H9 (cell line): ENCODE measurements around the gene COL23A1. TPM values are rescaled to one million over a fixed set of nuclear protein-coding genes. Genes with fewer than 3 reads are reported as not detected.

Source experiments
- DNase-seq: peaks from one replicate; pipeline ENCODE4 v3.0.0-alpha.2; 2017
- H2AFZ ChIP-seq: one replicate; pipeline ENCODE4 v1.6.1; 2013; ENCODE audit warnings: mild to moderate bottlenecking, low read length, control low read depth, moderate library complexity
- H2AK5ac ChIP-seq: 2 replicates; pipeline ENCODE4 v1.6.1; 2013; ENCODE audit warnings: low read length, control low read depth, mixed read lengths; ENCODE audit not compliant: insufficient read length
- H2BK120ac ChIP-seq: one replicate; pipeline ENCODE4 v1.6.1; 2013; ENCODE audit warnings: low read depth, mild to moderate bottlenecking, low read length, control low read depth, inconsistent platforms; ENCODE audit not compliant: poor library complexity, severe bottlenecking
- H2BK12ac ChIP-seq: 2 replicates; pipeline ENCODE4 v1.6.1; 2013; ENCODE audit warnings: low read length, control low read depth, mixed read lengths, low read depth; ENCODE audit not compliant: insufficient read length
- H2BK15ac ChIP-seq: 2 replicates; pipeline ENCODE4 v1.6.1; 2013; ENCODE audit warnings: low read depth, low read length, control low read depth
- H2BK20ac ChIP-seq: one replicate; pipeline ENCODE4 v1.6.1; 2013; ENCODE audit warnings: low read depth, mild to moderate bottlenecking, low read length, control low read depth, inconsistent platforms; ENCODE audit not compliant: poor library complexity, severe bottlenecking
- H2BK5ac ChIP-seq: 2 replicates; pipeline ENCODE4 v1.6.1; 2013; ENCODE audit warnings: low read length, control low read depth, mixed read lengths; ENCODE audit not compliant: insufficient read length
- H3K14ac ChIP-seq: 2 replicates; pipeline ENCODE4 v1.6.1; 2013; ENCODE audit warnings: low read length, control low read depth; ENCODE audit not compliant: insufficient read depth
- H3K18ac ChIP-seq: 2 replicates; pipeline ENCODE4 v1.6.1; 2013; ENCODE audit warnings: low read depth, mild to moderate bottlenecking, mixed read lengths, low read length, control low read depth; ENCODE audit not compliant: insufficient read length
- H3K23ac ChIP-seq: 2 replicates; pipeline ENCODE4 v1.6.1; 2013; ENCODE audit warnings: low read length, control low read depth, mixed read lengths, low read depth; ENCODE audit not compliant: insufficient read length
- H3K23me2 ChIP-seq: 2 replicates; pipeline ENCODE4 v1.6.1; 2013; ENCODE audit warnings: low read depth, mild to moderate bottlenecking, mixed read lengths, low read length, control low read depth; ENCODE audit not compliant: insufficient read length, poor library complexity, severe bottlenecking
- H3K27ac ChIP-seq: 2 replicates; pipeline ENCODE4 v1.5.1; 2013; ENCODE audit warnings: low read length, control low read depth, mixed read lengths, low read depth; ENCODE audit not compliant: insufficient read length
- H3K27me3 ChIP-seq: 2 replicates; pipeline ENCODE4 v1.6.1; 2013; ENCODE audit warnings: low read length, control low read depth, inconsistent platforms; ENCODE audit not compliant: insufficient read depth
- H3K4ac ChIP-seq: 2 replicates; pipeline ENCODE4 v1.6.1; 2013; ENCODE audit warnings: low read depth, mild to moderate bottlenecking, control low read depth, inconsistent platforms, low read length, moderate library complexity
- H3K4me1 ChIP-seq: 2 replicates; pipeline ENCODE4 v1.6.1; 2013; ENCODE audit warnings: low read length, control low read depth, inconsistent platforms; ENCODE audit not compliant: insufficient read depth
- H3K4me2 ChIP-seq: 2 replicates; pipeline ENCODE4 v1.6.1; 2013; ENCODE audit warnings: low read length, control low read depth, mixed read lengths; ENCODE audit not compliant: insufficient read length, insufficient read depth
- H3K56ac ChIP-seq: 2 replicates; pipeline ENCODE4 v1.6.1; 2013; ENCODE audit warnings: low read depth, mild to moderate bottlenecking, mixed read lengths, low read length, control low read depth; ENCODE audit not compliant: insufficient read length
- H3K79me1 ChIP-seq: 2 replicates; pipeline ENCODE4 v1.6.1; 2013; ENCODE audit warnings: low read depth, mild to moderate bottlenecking, moderate library complexity, low read length, control low read depth, inconsistent platforms; ENCODE audit not compliant: insufficient read depth, poor library complexity, severe bottlenecking
- H3K79me2 ChIP-seq: 2 replicates; pipeline ENCODE4 v1.6.1; 2013; ENCODE audit warnings: low read length, control low read depth, inconsistent platforms; ENCODE audit not compliant: insufficient read depth
- H3K9ac ChIP-seq: 2 replicates; pipeline ENCODE4 v1.6.1; 2013; ENCODE audit warnings: low read length, control low read depth, mixed read lengths; ENCODE audit not compliant: insufficient read length; ENCODE audit errors: extremely low read depth
- H3K9me3 ChIP-seq: one replicate; pipeline ENCODE4 v1.6.1; 2013; ENCODE audit warnings: low read depth, low read length, inconsistent platforms; ENCODE audit not compliant: control insufficient read depth
- H3T11ph ChIP-seq: one replicate; pipeline ENCODE4 v1.6.1; 2013; ENCODE audit warnings: mild to moderate bottlenecking, low read length, control low read depth, inconsistent platforms
- H4K20me1 ChIP-seq: one replicate; pipeline ENCODE4 v1.6.1; 2013; ENCODE audit not compliant: control insufficient read depth, insufficient read length, insufficient read depth
- H4K5ac ChIP-seq: 2 replicates; pipeline ENCODE4 v1.6.1; 2013; ENCODE audit warnings: low read depth, mild to moderate bottlenecking, mixed read lengths, low read length, control low read depth; ENCODE audit not compliant: insufficient read length
- H4K8ac ChIP-seq: replicated peaks from 2 replicates; pipeline ENCODE4 v1.6.1; 2013; ENCODE audit warnings: low read length, control low read depth, mixed read lengths, low read depth; ENCODE audit not compliant: insufficient read length
- H4K91ac ChIP-seq: 2 replicates; pipeline ENCODE4 v1.6.1; 2013; ENCODE audit warnings: low read depth, mild to moderate bottlenecking, moderate library complexity, mixed read lengths, low read length, control low read depth; ENCODE audit not compliant: insufficient read length
- H3K27ac Mint-ChIP-seq, 3 experiments: 2 replicates in 2 of 3; 3 replicates in 1 of 3; pipeline ENCODE4 v1.8.0; 2020 to 2021; ENCODE audit warnings: mixed read lengths in 3 of 3, mild to moderate bottlenecking in 1 of 3, moderate library complexity in 1 of 3
- H3K27me3 Mint-ChIP-seq: 2 replicates; pipeline ENCODE4 v1.8.0; 2021; ENCODE audit warnings: low read depth, mild to moderate bottlenecking, moderate library complexity, mixed read lengths
- H3K36me3 Mint-ChIP-seq, 3 experiments: 2 replicates in 2 of 3; 3 replicates in 1 of 3; pipeline ENCODE4 v1.8.0; 2020 to 2021; ENCODE audit warnings: low read depth in 3 of 3, mixed read lengths in 3 of 3; ENCODE audit not compliant: insufficient read depth in 1 of 3
- H3K4me1 Mint-ChIP-seq, 2 experiments: 2 replicates each; pipeline ENCODE4 v1.8.0; 2020; ENCODE audit warnings: mixed read lengths in 2 of 2
- H3K4me3 Mint-ChIP-seq, 2 experiments: 2 replicates in 1 of 2; 3 replicates in 1 of 2; pipeline ENCODE4 v1.8.0; 2020 to 2021; ENCODE audit warnings: mild to moderate bottlenecking in 2 of 2, mixed read lengths in 2 of 2, moderate library complexity in 1 of 2
- H3K9me3 Mint-ChIP-seq, 2 experiments: 2 replicates in 1 of 2; 3 replicates in 1 of 2; pipeline ENCODE4 v1.8.0; 2020; ENCODE audit warnings: mild to moderate bottlenecking in 2 of 2, mixed read lengths in 2 of 2, moderate library complexity in 1 of 2
- CTCF ChIP-seq: fragments of 200-600 bp; sonication (generic); conservative IDR thresholded peaks from 3 replicates; pipeline ENCODE4 v1.8.0; 2021; ENCODE audit warnings: antibody characterized with exemption, mild to moderate bottlenecking
- WGBS: extraction: QIAGEN DNeasy Blood & Tissue Kit; methylation state at CpG from one replicate; pipeline ENCODE4 v1.1.7; 2013; ENCODE audit warnings: missing lambda C conversion rate, low lambda C conversion rate, mixed read lengths; ENCODE audit not compliant: insufficient read length; ENCODE audit errors: extremely low coverage; 5-methylcytosine and 5-hydroxymethylcytosine counted together
- total RNA-seq: library from RNA; stranded (reverse); gene quantifications from 2 replicates; pipeline ENCODE4 v1.2.1, GENCODE V29; 2021

Gene COL23A1
- total RNA-seq, 1 experiment from 2014 or later, result 2.6 TPM

DNA sequence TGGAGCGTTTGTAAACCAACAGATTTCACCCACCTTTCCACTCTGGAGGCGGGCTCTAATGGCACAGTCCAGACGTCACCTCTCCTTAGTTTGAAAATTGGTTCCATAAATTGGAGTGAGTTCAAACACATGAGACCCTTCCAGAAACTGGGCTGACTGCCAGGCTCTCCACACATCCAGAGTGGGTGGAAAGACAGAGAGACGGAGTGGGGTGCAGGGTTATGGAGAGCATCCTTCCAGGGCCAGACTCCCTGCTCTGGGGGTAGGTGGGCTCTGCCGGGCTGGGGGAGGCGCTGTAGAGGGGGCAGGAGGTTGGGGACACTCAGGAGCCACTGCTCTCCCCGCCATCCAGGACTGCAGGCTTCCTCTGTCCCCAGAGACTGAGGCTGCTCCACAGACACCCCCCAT, 252.9 kb downstream of the COL23A1 start:
- Histone ChIP-seq H3K79me2 (no peaks in the 10 kb centered on the region), H4K20me1 (no peaks in the 10 kb centered on the region), H3T11ph (no peak overlapping the region), H4K91ac (no peak overlapping the region), H2AK5ac (no peak overlapping the region), H2BK5ac (no peak overlapping the region), H3K9me3 (no peaks in the 10 kb centered on the region), H3K18ac (no peak overlapping the region), H3K4ac (no peak overlapping the region), H2BK120ac (no peak overlapping the region), H3K27ac (no peak overlapping the region), H2BK20ac (no peak overlapping the region), H3K27me3 (no peaks in the 10 kb centered on the region), H3K23ac (no peak overlapping the region), H2BK12ac (no peak overlapping the region), H3K23me2 (no peaks in the 10 kb centered on the region), H4K5ac (no peak overlapping the region), H3K9ac (no peak overlapping the region), H3K4me1 (0 out of 2 replicates have a peak, but pooled peaks cover 2% of the 10 kb centered on the region), H3K56ac (no peak overlapping the region), H3K79me1 (no peaks in the 10 kb centered on the region), H3K14ac (no peak overlapping the region), H2BK15ac (no peak overlapping the region), H4K8ac (no peak overlapping the region), H3K4me2 (no peak overlapping the region), H2AFZ (no peak overlapping the region)
- Mint-ChIP-seq H3K27me3 (no peaks in the 10 kb centered on the region), H3K4me3 (no peak overlapping the region), H3K27ac (peak overlapping the region in 1 of 3 experiments; percentile 28; a peak in 2 of 7 replicates), H3K36me3 (no peaks in the 10 kb centered on the region), H3K9me3 (no peaks in the 10 kb centered on the region), H3K4me1 (peaks cover 7 to 14% of the 10 kb centered on the region in 2 experiments)
- no peak for TF ChIP-seq CTCF
- no CpG with 5 or more reads among the region's 7 CpGs for WGBS
- DNase-seq, result no peak
